ENCODE measurements around the gene ZNF446.

Gene ZNF446

DNA sequence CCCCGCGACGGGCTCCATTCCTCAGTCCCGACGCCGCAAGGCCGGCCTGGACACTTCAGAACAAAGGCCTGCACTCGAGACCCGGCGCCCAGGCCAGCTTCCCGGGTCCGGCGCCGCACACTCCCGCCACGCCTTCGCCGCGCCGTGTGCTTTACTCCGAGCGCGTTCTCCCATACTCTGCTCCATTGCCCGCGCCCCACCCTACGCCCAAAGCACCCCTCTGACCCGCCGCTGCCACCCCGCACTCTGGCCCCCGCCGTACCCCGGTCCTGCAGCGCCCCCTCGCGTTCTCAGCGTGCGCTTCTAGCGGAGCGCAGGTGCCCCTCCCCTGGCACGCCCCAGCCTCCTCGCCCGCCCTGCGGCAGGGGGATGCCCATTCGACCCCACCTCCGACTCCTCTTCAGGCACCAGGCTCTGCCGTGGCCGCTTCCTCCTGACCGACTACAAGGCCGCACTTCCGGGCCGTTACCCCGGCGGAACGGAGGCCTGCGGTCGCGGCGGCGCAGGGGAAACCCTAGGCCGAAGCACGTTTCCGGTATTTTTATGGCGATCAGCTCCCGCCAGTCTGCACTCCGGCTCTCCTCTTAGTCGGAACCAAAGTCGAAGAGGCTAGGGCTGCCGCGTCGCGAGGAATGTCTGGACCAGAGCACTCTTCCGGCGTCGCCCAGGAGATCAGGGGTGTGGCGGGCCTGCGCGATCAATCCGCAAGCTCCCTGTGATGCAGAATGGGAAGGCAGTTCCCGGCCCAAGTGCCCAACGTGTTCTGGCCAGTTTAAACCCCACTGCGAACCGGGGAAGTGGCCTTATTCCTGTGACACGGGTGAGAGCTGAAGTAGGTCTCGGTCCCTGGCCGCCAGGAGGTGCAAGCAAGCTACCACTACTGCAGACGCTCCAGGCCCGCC lies 43.5 kb downstream of the ZNF446 start, which contains the start of gene ZBTB45:
TSS of gene ZBTB45 (minus strand) at position 456 of the 902 bp plus-strand sequence. CDS start 2,137 bp downstream, outside the sequence.
- TF ChIP-seq ZNF274 (IDR thresholded peaks at IDR 0.05; ENCODE audit: low read depth, low read length) = no peak
- H3K4me3 ChIP-seq (ENCODE audit: low read length) = peak within 1 kb of the TSS; percentile 83

DNA sequence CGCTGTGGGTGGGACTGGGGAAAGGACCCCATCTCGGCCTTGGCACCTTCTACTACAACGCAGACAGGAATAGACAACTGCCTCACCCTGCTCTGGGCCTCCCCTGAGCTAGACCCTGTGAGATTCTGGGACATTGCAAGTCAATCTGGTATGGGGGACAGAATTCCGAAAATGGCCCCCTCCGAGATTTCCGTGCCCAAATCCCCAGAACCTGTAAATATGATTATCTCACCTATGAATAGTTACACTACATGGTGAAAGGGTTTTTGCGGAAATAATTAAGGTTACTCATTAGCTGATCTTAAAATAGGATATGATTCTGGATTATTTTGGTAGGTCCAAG lies 44.1 kb downstream of the ZNF446 start:
- TF ChIP-seq ZNF274 (IDR thresholded peaks at IDR 0.05; ENCODE audit: low read depth, low read length) = no peak

DNA sequence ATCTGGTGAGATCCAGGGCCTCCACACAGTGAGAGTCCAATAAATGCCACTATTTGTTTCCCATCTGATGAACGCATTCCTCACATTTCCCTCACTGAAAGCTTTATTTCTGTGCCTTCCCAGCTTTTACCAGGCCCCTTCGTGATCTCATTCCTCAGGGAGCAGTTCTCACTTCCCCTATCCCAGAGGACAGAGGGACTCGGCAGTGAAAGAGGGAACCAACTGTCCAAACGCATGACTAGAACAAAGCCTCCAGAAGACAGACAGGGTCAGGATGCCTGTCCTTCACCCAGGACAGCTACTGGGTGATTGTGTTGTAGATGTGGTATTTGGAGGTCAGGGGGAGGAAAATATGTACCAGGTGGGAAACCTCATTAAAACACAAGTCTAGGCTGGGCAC lies 45.5 kb downstream of the ZNF446 start:
- H3K4me3 ChIP-seq (ENCODE audit: low read length) = no peak overlapping the region

More for the DNA sequence above, 44.1 kb downstream of the ZNF446 start:
- peak overlapping the region; percentile 83 for H3K4me3 ChIP-seq (ENCODE audit: low read length)

DNA sequence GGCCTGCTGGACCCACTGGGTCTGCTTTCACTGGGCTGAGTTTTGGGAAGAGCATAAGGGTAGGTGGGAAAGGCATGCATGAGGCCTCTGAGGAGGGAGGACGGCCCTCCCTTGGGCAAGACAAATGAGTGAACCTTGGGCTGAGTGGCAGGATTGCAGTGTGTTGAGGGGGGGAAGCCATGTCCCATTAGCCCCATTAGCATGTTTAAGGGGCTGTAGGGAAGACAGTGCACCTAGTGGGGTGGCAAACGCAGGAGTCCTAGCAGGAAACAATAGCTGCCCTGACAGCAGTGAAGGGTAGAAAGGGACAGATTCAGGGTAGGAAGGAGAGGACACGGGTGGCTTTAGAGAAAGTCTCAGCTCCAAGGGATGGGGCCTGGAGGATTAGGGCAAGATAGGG lies 46.6 kb downstream of the ZNF446 start:
- no peak overlapping the region for H3K4me3 ChIP-seq (ENCODE audit: low read length)
- no peak for TF ChIP-seq ZNF274 (IDR thresholded peaks at IDR 0.05; ENCODE audit: low read depth, low read length)

More for the DNA sequence above, 45.5 kb downstream of the ZNF446 start:
- TF ChIP-seq ZNF274 (IDR thresholded peaks at IDR 0.05; ENCODE audit: low read depth, low read length) = no peak

DNA sequence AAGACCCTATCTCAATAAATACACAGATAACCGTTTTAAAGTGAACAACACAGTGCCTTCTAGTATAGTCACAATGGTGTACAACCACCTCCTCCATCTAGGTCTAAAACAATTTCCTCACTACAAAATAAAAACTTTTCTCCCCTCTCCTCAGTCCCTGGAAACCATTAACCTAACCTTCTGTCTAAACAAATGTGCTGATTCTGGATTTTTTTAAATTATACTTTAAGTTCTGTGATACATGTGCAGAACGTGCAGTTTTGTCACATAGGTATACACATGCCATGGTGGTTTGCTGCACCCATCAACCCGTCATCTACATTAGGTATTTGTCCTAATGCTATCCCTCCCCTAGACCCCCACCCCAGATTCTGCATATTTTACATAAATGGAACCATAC lies 53.3 kb downstream of the ZNF446 start:
- no peak overlapping the region for H3K4me3 ChIP-seq (ENCODE audit: low read length)
- TF ChIP-seq ZNF274 (IDR thresholded peaks at IDR 0.05; ENCODE audit: low read depth, low read length) = no peak

Data from GM08714 (cell line).